HT-29 (cell line): Measurements from ENCODE around the gene SULT4A1. TPM values are rescaled to one million over a fixed set of nuclear protein-coding genes. Genes with fewer than 3 reads are reported as not detected.

ENCODE experiments used
- DNase-seq: peaks from one replicate; pipeline ENCODE4 v3.0.0-alpha.2; 2015; ENCODE audit warnings: low spot score
- total RNA-seq: library from RNA; depleted of rRNA; stranded (reverse); fragments of >200 nt; shearing (Covaris generic); gene quantifications from 2 replicates; pipeline ENCODE4 v1.2.3, GENCODE V29; 2014

The SULT4A1 gene
- total RNA-seq, 1 experiment from 2014 or later, result not detected

- no peak for DNase-seq
Observed at GRCh38 chr22:43828998-43829782, 33.1 kb downstream of the SULT4A1 start.

GRCh38 chr22:43828725-43828997 is 33.7 kb downstream of the SULT4A1 start:
- DNase-seq, result no peak

GRCh38 chr22:43827926-43828724 is 34.2 kb downstream of the SULT4A1 start:
- DNase-seq, result no peak

GRCh38 chr22:43827003-43827735 is 35.1 kb downstream of the SULT4A1 start:
- no peak for DNase-seq

- no peak for DNase-seq
Observed at GRCh38 chr22:43826142-43827002, 35.9 kb downstream of the SULT4A1 start.

GRCh38 chr22:43825651-43826050 is 36.7 kb downstream of the SULT4A1 start:
- no peak for DNase-seq

- no peak for DNase-seq
Observed at GRCh38 chr22:43824724-43825420, 37.4 kb downstream of the SULT4A1 start.

- no peak for DNase-seq
Observed at GRCh38 chr22:43823911-43824665, 38.2 kb downstream of the SULT4A1 start.

- DNase-seq, result peak; percentile 29
Observed at GRCh38 chr22:43823353-43823908, 38.9 kb downstream of the SULT4A1 start.

- DNase-seq, result no peak
Observed at GRCh38 chr22:43821606-43822425, 40.5 kb downstream of the SULT4A1 start.

- DNase-seq, result no peak
Observed at GRCh38 chr22:43820651-43821305, 41.5 kb downstream of the SULT4A1 start.

- no peak for DNase-seq
Observed at GRCh38 chr22:43819931-43820640, 42.2 kb downstream of the SULT4A1 start.

GRCh38 chr22:43819421-43819921 is 42.8 kb downstream of the SULT4A1 start:
- no peak for DNase-seq

GRCh38 chr22:43818981-43819380 is 43.3 kb downstream of the SULT4A1 start:
- no peak for DNase-seq

- no peak for DNase-seq
Observed at GRCh38 chr22:43817402-43817801, 44.9 kb downstream of the SULT4A1 start.

GRCh38 chr22:43814264-43814663 is 48.0 kb downstream of the SULT4A1 start:
- DNase-seq, result no peak

- no peak for DNase-seq
Observed at GRCh38 chr22:43812890-43813289, 49.4 kb downstream of the SULT4A1 start.
